Esophagus squamous epithelium (tissue), 5 donors: ENCODE measurements around the gene HSH2D. TPM values are rescaled to one million over a fixed set of nuclear protein-coding genes. Genes with fewer than 3 reads are reported as not detected.
"Not testable (repeated sequence)": the region's sequence is repeated elsewhere in the genome, so short reads cannot be mapped to it uniquely, and the experiment has no call there.

ENCODE experiments used
- DNase-seq: peaks from one replicate; lab custom pipeline; 2025; lab: John Stamatoyannopoulos, UW
- H3K27ac ChIP-seq, 4 donors: fragments of 200-600 bp; sonication (generic); one replicate each; pipeline ENCODE4 v1.5.1; 2016 to 2019; ENCODE audit warnings: mild to moderate bottlenecking in 1 of 4
- H3K27me3 ChIP-seq, 4 donors: fragments of 200-600 bp; sonication (generic); 1 replicate in 3 of 4; 2 replicates in 1 of 4; pipeline versions ENCODE4 v1.5.1 to v1.6.0; 2017 to 2021; ENCODE audit warnings: antibody characterized with exemption in 1 of 4
- H3K36me3 ChIP-seq, 3 donors: fragments of 200-600 bp; sonication (generic); one replicate each; pipeline ENCODE4 v1.5.1; 2016 to 2019
- H3K4me1 ChIP-seq, 3 donors: fragments of 200-600 bp; sonication (generic); one replicate each; pipeline ENCODE4 v1.5.1; 2017 to 2019
- H3K4me3 ChIP-seq, 4 donors: fragments of 200-600 bp; sonication (generic); 1 replicate in 3 of 4; 2 replicates in 1 of 4; pipeline ENCODE4 v1.5.1; 2016 to 2019; ENCODE audit warnings: mild to moderate bottlenecking in 2 of 4, moderate library complexity in 1 of 4
- H3K9me3 ChIP-seq, 3 donors: fragments of 200-600 bp; sonication (generic); one replicate each; pipeline ENCODE4 v1.5.1; 2016 to 2019
- CTCF ChIP-seq, 6 experiments: fragments of 450-650 bp in 4 of 6; fragments of 200-600 bp in 2 of 6; sonication (generic) in 2 of 6; IDR thresholded peaks; one replicate each; pipeline ENCODE4 v1.5.1; 2016 to 2019; ENCODE audit warnings: antibody characterized with exemption in 6 of 6, mild to moderate bottlenecking in 4 of 6, moderate library complexity in 4 of 6
- POLR2A ChIP-seq, 4 donors: fragments of 450-650 bp; IDR thresholded peaks; one replicate each; pipeline ENCODE4 v1.6.1; 2017; ENCODE audit warnings: antibody characterized with exemption in 4 of 4, mild to moderate bottlenecking in 4 of 4, moderate library complexity in 3 of 4
- WGBS, 2 donors: methylation state at CpG; one replicate each; pipeline ENCODE4 v1.1.5; 2018; 5-methylcytosine and 5-hydroxymethylcytosine counted together
- intact Hi-C: fragments of 100-400 bp; cut with DNase I; formaldehyde crosslinking; loops from one replicate; pipeline ENCODE4 v1.15.0; 2022
- total RNA-seq, 4 donors: library from RNA; depleted of rRNA; stranded (reverse); fragments of >200 nt; gene quantifications; one replicate each; pipeline ENCODE4 v1.1.0, GENCODE V29; 2016
- donor health status: DM: yes; HTN: yes; CAD: no.

Gene HSH2D
- total RNA-seq, 4 donors from 2014 or later = 0.31 to 1.1 (median 0.41) TPM; not detected in 1

DNA sequence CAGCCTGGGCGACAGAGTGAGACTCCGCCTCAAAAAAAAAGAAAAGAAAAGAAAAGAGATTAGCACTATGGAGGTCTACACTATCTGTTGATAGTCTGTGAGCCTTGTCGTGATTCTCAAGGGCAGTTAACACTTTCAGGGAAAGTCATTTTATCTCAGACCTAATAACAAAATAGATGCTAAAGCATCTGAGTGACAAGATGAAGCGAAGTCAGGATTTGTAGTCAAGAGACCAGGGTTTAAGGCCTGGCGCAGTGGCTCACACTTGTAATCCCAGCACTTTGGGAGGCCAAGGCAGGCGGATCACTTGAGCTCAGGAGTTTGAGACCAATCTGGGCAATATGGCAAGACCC, 45.1 kb upstream of the HSH2D start:
- peak overlapping the region; percentile 60 to 81 (median 78) for H3K27ac ChIP-seq
- peaks cover 50 to 99% (median 72%) of the 10 kb centered on the region in 3 donors for H3K36me3 ChIP-seq

DNA sequence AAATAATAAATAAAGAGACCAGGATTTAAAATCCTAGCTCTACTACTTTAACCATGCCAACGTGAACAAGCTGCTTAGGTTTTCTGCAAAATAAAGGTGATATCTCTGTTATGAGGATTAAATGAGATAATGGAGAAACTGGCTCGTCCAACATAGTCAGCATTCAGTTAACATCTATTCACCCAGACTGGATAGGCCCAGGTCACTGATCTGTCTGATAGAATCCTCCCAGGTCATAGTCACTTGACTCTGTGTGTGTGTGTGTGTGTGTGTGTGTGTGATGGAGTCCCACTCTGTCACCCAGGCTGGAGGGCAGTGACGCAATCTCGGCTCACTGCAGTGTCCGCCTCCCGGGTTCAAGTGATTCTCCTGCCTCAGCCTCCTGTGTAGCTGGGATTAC, 44.7 kb upstream of the HSH2D start:
- Histone ChIP-seq H3K27me3 (no peaks in the 10 kb centered on the region), H3K36me3 (peaks cover 46 to 99% (median 72%) of the 10 kb centered on the region in 3 donors), H3K9me3 (no peaks in the 10 kb centered on the region), H3K4me3 (no peak overlapping the region), H3K4me1 (peaks cover 0 to 47% (median 22%) of the 10 kb centered on the region in 3 donors), H3K27ac (peak overlapping the region in 3 of 4 donors; percentile 60 to 81 (median 81))
- WGBS, 2 donors = 87 to 90% methylated on average over 2 to 6 of the region's 6 CpGs
- intact Hi-C loops = no loop called here
- TF ChIP-seq POLR2A (IDR thresholded peaks at IDR 0.05) = no peak
- no peak for TF ChIP-seq CTCF (IDR thresholded peaks at IDR 0.05)
- no peak for DNase-seq

More for the DNA sequence above, 45.1 kb upstream of the HSH2D start:
- Histone ChIP-seq H3K27me3 (no peaks in the 10 kb centered on the region), H3K4me1 (peaks cover 0 to 47% (median 25%) of the 10 kb centered on the region in 3 donors), H3K4me3 (no peak overlapping the region), H3K9me3 (no peaks in the 10 kb centered on the region)
- intact Hi-C loops = no loop called here
- TF ChIP-seq POLR2A (IDR thresholded peaks at IDR 0.05) (no peak), CTCF (IDR thresholded peaks at IDR 0.05) (no peak)
- no peak for DNase-seq
- 85% methylated on average over 4 to 6 of the region's 6 CpGs for WGBS, 2 donors

DNA sequence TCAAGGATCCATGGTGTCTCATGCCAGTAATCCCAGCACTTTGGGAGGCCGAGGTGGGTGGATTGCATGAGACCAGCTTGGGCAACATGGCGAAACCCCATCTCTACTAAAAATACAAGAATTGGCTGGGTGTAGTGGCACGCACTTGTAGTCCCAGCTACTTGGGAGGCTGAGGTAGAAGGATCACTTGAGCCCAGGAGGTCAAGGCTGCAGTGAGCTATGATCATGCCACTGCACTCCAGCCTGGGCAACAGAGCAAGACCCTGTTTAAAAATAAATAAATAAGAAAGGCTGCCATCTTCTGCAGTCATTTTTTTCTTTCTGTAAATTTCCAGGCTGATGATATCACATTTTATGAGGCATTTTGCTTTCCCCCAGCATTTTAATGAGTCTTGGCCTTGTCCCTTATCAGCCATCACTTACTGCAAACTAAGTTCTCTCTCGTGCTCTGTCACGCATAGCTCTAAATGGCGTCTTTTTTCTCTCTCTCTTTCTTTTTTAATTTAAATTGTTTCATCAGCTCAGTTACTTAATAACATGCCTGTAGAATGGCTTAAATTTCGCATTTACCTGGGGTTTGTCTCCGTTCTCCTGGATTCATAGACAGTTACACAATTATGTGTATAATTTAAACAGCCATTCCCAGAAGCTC, 44.0 kb upstream of the HSH2D start:
- H3K27ac ChIP-seq = peak overlapping the region in 2 of 4 donors; percentile 13 to 81
- peaks cover 41 to 99% (median 68%) of the 10 kb centered on the region in 3 donors for H3K36me3 ChIP-seq

DNA sequence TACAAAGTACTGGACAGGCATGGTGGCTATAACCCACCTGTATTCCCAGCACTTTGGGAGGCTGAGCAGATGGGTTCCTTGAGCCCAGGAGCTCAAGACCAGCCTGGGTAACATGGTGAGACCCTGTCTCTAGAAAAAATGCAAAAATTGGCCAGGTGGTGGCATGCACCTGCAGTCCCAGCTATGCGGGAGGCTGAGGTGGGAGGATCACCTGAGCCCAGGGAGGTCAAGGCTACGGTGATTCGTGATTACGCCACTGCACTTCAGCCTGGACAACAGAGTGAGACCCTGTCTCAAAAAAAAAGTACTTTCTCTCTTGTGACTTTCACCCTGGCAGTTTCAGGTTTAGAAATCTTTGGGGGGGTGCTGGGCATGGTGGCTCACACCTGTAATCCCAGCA, 43.0 kb upstream of the HSH2D start:
- WGBS, 2 donors = 86 to 100% methylated on average over 3 to 4 of the region's 4 CpGs

More for the DNA sequence above, 44.0 kb upstream of the HSH2D start:
- H3K27me3 ChIP-seq, H3K4me3 ChIP-seq, DNase-seq, H3K9me3 ChIP-seq, intact Hi-C loops: not testable (repeated sequence)
- 80 to 95% methylated on average over 6 to 7 of the region's 8 CpGs for WGBS, 2 donors
- peaks cover 0 to 45% (median 22%) of the 10 kb centered on the region in 3 donors for H3K4me1 ChIP-seq

DNA sequence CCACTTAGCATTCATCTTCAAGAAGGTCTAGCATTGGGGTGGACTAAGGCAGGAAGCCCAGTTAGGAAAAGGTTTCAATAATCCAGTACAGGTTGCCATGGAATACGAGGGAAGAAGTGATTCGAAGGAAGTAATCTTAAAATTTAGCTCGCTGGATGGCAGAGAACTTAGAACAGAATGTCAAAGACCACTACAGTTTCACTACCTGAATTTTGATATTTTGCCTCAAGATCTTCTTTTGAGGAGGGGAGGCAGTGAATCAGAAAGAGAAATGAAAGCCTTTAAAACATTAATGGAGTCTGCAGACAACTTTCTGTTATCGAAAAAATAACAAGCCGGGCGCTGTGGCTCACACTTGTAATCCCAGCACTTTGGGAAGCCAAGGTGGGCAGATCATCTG, 38.8 kb upstream of the HSH2D start:
- H3K36me3 ChIP-seq = peaks cover 23 to 47% (median 33%) of the 10 kb centered on the region in 3 donors
- H3K4me1 ChIP-seq = peaks cover 0 to 9% (median 0%) of the 10 kb centered on the region in 3 donors
- no peaks in the 10 kb centered on the region for H3K9me3 ChIP-seq
- TF ChIP-seq POLR2A (IDR thresholded peaks at IDR 0.05) = no peak
- no peak for TF ChIP-seq CTCF (IDR thresholded peaks at IDR 0.05)
- 80 to 87% methylated on average over 6 of the region's 6 CpGs for WGBS, 2 donors
- H3K4me3 ChIP-seq = no peak overlapping the region
- DNase-seq = no peak
- peak overlapping the region in 3 of 4 donors; percentile 42 to 51 (median 42) for H3K27ac ChIP-seq
- H3K27me3 ChIP-seq = no peaks in the 10 kb centered on the region
- intact Hi-C loops = no loop called here

More for the DNA sequence above, 43.0 kb upstream of the HSH2D start:
- Histone ChIP-seq H3K27me3 (no peaks in the 10 kb centered on the region), H3K27ac (peak overlapping the region in 1 of 4 donors; percentile 22), H3K9me3 (no peaks in the 10 kb centered on the region), H3K36me3 (peaks cover 30 to 88% (median 59%) of the 10 kb centered on the region in 3 donors), H3K4me3 (no peak overlapping the region), H3K4me1 (peaks cover 0 to 34% (median 22%) of the 10 kb centered on the region in 3 donors)
- no peak for DNase-seq
- TF ChIP-seq POLR2A (IDR thresholded peaks at IDR 0.05) (no peak), CTCF (IDR thresholded peaks at IDR 0.05) (no peak)
- intact Hi-C loops = no loop called here
